HG03469 (cell line): ENCODE measurements around the gene TAF8.

Experiments
- ATAC-seq: cut with Tn5 transposase; IDR thresholded peaks from one replicate; pipeline ENCODE4 v1.9.1; 2021; ENCODE audit warnings: mild to moderate bottlenecking, moderate library complexity, moderate number of reproducible peaks; ENCODE audit not compliant: unreplicated experiment

The TAF8 gene

DNA sequence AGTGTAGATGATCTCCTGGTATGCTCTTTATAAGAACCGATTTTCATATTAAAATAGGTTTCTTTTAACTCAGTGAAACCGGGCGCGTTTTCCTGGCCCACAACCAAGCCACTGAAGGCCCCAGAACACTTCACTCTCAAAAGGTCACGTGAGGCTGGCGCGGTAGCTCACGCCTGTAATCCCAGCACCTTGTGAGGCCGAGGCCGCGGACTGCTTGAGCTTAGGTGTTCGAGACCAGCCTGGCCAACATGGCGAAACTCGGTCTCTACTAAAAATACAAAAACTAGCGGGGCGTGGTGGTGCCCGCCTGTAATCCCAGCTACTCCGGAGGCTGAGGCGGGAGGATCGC is 402 bp upstream of the TAF8 start:
- ATAC-seq, result no peak

- no peak for ATAC-seq
These were observed 937 bp downstream of the TAF8 start for GRCh38 chr6:42051268-42051653.

DNA sequence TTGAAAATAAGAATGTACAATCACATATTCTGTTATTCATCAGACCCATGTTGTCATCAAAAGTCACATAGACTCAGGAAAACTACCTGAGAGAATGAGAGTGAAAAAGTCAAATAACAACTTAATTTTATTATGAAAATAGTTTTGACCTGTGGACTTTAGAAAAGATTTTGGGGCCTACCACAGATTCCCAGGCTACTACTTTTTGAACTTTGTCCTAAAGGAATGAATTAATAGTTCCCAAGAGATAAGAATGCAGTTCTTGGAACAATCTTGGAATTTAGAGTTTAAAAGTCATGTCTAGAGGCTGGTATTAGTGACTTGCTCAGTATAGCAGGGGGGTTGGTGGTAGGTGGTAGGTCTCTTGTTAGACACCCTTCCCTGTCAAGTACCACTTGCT is 3.3 kb downstream of the TAF8 start:
- no peak for ATAC-seq

DNA sequence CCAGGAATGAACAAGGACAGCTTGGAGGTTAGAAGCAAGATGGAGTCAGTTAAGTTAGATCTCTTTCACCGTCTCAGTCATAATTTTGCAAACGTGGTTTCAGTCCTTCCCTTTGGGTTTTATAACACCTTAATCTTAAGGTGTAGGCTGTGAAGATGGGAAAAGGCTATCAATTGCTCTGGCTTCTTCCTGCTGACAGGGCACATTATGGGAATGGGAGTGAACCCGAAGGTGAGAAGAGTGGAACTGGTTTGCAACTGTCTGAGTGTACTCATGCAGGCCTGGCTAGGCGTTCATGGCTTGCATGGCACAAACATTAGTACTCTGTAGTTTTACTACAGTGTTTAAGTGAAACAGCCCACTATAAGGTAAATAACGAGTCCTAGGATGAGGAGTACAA is 9.4 kb downstream of the TAF8 start:
- ATAC-seq, result no peak

GRCh38 chr6:42066156-42066675 is 15.9 kb downstream of the TAF8 start:
- ATAC-seq, result no peak

DNA sequence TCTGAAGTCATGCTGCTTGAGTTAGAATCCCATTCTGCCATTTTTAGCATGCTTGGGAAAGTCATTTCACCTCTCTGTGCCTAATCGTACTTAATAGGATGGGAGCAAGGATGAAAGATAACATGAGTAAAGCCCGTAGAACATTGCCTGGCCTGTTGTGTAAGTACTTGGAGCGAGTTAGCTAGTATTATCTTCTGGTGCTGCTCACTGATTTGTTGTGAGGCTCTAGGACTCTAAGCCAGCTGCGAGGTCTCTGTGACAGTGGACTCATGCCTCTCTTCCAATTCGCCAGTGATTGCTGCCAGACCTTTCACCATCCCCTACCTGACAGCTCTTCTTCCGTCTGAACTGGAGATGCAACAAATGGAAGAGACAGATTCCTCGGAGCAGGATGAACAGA is 17.8 kb downstream of the TAF8 start:
- no peak for ATAC-seq

DNA sequence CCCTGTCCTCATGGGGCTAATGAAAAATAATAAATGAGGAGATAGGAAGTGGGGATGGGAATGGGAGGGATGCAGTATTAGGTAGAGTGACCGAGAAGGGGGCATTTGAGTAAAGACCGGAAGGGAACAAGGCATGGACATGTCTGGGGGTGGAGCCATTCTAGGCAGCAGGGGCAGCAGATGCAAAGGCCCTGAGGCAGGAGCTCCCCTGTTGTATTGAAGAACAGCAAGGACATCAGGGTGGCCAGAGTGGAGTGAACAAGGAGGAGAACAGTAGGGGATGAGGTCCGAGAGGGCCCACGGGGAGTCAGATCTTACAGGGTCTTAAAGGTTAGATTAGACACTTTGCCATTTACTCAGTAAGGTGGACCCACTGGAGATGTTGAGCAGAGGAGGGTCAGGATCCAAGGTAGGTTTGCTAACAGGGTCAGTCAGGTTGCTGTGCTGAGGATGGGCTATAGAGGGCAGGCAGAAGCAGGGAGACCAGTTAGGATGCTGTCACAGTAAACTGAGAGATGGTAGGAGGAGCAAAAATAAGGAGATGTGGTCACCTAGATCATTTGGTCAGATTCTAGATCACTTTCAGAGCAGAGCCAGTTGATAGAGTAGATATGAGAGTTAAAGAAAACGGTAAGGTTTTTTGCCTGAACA is 18.7 kb downstream of the TAF8 start:
- ATAC-seq, result no peak

- no peak for ATAC-seq
These were observed 21.7 kb downstream of the TAF8 start for GRCh38 chr6:42071881-42072583.

DNA sequence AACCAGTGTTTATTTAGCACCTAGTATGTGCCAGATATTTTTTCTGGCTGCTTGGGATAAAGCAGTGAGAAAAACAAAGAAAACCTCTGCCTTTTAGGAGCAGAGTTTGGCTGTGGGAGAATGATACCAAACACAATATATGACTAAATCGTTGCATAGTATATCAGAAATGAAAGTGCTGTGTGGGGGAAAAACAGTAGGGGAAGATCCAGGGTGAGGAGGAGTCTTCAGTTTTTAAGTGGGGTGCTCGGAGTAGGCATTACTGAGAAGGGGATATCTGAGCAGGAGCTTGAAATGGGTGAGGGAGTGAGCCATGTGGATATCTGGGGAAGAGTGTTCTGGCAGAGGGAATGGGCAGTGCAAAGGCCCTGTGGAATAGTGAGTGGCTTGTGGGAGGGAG is 23.0 kb downstream of the TAF8 start:
- ATAC-seq, result no peak

GRCh38 chr6:42075159-42075838 is 25.0 kb downstream of the TAF8 start:
- ATAC-seq, result no peak

DNA sequence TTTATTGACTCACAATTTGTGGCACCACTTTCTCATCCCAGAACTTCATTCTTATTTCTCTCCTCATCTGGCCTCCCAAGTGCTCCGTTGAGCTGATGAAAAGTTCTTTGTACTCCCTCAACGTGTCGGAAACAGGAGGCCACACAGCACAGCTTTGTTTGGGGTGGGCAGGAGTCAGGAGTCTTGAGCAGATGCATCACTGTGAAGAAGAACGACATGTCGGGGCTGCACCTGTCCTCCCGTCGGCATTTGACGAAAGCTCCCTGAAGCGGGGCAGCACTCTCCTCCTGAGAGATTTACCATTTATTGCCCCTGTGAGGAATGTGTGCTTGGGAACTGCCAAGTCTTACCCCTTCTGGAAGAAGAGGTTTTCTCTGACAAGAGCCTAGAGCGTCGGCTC is 28.1 kb downstream of the TAF8 start:
- no peak for ATAC-seq

DNA sequence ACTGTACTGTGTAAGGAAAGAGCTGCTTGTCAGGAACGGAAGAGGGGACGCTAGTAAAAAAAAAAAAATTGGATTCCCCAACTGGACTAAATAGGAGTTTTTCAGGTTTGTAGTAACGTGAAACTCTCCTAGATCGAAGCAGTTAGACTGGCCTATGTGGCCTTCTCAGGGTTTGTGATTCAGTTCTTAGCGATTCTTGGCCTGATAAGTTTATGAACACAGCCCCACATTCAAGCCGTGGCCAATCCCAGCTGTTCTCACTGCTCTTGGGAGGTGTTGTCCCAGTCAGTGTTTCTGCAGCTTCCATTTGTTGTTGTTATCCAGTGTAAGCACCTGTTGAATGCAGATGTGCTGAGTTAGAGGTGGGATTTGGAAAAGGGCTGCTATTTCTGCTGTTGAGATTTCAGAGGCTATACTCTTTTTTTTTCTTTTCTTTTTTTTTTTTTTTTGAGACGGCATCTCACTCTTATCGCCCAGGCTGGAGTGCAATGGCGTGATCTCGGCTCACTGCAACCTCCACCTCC is 29.7 kb downstream of the TAF8 start:
- ATAC-seq, result no peak

DNA sequence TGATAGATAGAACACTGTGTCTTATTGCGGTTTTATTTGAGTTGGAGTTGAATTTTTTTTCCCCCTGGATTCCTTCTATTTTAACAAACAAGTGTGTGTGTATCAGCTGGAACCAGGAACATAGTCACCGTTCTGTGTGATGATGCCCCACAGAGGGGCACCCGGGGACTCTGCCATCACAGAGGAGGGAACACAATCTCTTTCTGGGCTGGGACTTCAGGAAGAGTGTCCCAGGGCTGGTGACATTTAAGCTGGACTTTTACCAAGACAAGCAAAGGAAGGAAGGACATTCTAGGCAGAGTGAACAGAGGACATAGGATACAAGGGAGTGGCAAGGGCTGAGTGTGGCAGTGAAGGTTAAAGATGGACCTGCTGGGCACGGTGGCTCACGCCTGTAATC is 33.2 kb downstream of the TAF8 start:
- no peak for ATAC-seq

GRCh38 chr6:42084889-42085288 is 34.6 kb downstream of the TAF8 start:
- no peak for ATAC-seq

GRCh38 chr6:42086046-42087035 is 36.0 kb downstream of the TAF8 start:
- no peak for ATAC-seq

GRCh38 chr6:42088101-42088591 is 37.8 kb downstream of the TAF8 start:
- ATAC-seq, result no peak

- ATAC-seq, result no peak
These were observed 40.7 kb downstream of the TAF8 start for GRCh38 chr6:42090819-42091717.

DNA sequence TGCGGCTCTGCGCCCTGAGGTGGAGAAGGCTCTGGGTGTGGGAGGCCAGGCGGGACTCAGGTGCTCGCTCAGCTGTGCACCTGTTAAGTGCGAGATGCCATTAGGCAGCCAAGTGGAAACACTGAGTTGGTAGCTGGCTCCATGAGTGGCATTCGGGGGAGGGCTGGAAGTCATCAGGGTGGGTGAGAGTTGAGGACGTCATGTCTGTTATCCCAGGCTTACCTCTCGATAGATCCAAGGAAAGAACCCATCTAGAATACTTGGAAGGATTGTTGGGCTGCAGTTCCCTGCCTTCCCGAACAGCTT is 41.3 kb downstream of the TAF8 start:
- ATAC-seq, result no peak

GRCh38 chr6:42093582-42094329 is 43.4 kb downstream of the TAF8 start:
- ATAC-seq, result no peak
